Muscle layer of colon (tissue), 2 donors: ENCODE measurements around the gene UBXN1.
"Not testable (repeated sequence)": the region's sequence is repeated elsewhere in the genome, so short reads cannot be mapped to it uniquely, and the experiment has no call there.

Experiments used
- H3K27ac ChIP-seq: one replicate; pipeline ENCODE4 v1.7.0; 2013; ENCODE audit warnings: low read depth, mild to moderate bottlenecking, low read length, moderate library complexity
- H3K27me3 ChIP-seq, 2 donors: one replicate each; pipeline ENCODE4 v1.7.0; 2013; ENCODE audit warnings: low read length in 2 of 2, mild to moderate bottlenecking in 2 of 2; ENCODE audit not compliant: insufficient read depth in 2 of 2, control insufficient read depth in 1 of 2
- H3K36me3 ChIP-seq: one replicate; pipeline ENCODE4 v1.7.0; 2013; ENCODE audit warnings: mild to moderate bottlenecking, low read length; ENCODE audit not compliant: insufficient read depth
- H3K4me1 ChIP-seq: one replicate; pipeline ENCODE4 v1.7.0; 2013; ENCODE audit warnings: mild to moderate bottlenecking, low read length; ENCODE audit not compliant: insufficient read depth
- H3K4me3 ChIP-seq, 2 donors: one replicate each; pipeline ENCODE4 v1.7.0; 2013; ENCODE audit warnings: low read length in 2 of 2, low read depth in 1 of 2, mild to moderate bottlenecking in 1 of 2, moderate library complexity in 1 of 2
- H3K9ac ChIP-seq: one replicate; pipeline ENCODE4 v1.7.0; 2013; ENCODE audit warnings: low read length
- H3K9me3 ChIP-seq: one replicate; pipeline ENCODE4 v1.7.0; 2013; ENCODE audit warnings: mild to moderate bottlenecking, low read length
- donor health status: abdominal sarcoma.
- donor health status: Adenocarcinoma of cecum.

UBXN1 gene

DNA sequence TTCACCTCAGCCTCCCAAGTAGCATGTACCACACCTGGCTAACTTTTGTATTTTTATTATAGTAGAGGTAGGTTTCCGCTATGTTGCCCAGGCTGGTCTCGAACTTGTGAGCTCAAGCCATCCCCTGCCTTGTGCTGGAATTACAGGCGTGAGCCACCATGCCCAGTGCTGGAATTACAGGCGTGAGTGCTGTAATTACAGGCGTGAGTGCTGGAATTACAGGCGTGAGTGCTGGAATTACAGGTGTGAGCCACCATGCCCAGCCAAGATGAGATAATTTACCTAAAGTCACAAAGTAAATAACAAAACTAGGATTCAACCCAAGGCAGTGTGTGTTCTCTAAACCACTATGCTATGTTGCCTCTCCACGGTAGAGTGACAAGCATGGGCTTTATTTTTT lies 3.6 kb upstream of the UBXN1 start:
- H3K9ac ChIP-seq: no peak overlapping the region
- H3K4me1 ChIP-seq: peaks cover 9% of the 10 kb centered on the region
- no peak overlapping the region for H3K4me3 ChIP-seq
- H3K9me3 ChIP-seq: no peaks in the 10 kb centered on the region
- H3K27ac ChIP-seq: no peak overlapping the region
- H3K36me3 ChIP-seq: peaks cover 4% of the 10 kb centered on the region
- H3K27me3 ChIP-seq: peaks cover 0 to under 1% of the 10 kb centered on the region in 2 donors

DNA sequence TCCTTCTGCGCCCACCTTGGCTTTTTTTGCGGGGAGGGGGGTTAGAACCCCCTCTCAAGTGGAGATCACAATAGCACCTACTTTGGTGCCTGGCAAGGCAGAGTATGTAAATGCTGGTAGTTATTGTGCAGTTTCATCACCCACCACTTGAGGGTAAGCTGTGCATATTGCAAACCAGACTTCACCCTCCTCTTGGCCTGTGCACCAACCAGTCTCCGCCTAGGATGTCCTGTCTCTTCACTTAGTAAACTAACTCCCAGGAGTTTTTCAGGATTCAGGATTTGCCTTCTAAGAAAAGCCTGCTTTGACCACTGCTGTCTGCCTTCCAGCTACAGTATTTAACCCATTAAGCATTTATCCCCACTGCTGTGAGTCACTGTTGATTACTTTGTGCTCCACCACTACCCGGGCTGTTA lies 2.0 kb upstream of the UBXN1 start:
- Histone ChIP-seq H3K27ac (no peak overlapping the region), H3K4me3 (no peak overlapping the region), H3K9ac (no peak overlapping the region)

GRCh38 chr11:62678433-62678769 lies 472 bp downstream of the UBXN1 start:
- peaks cover 12% of the 10 kb centered on the region for H3K4me1 ChIP-seq
- H3K9ac ChIP-seq: peak overlapping the region; percentile 84
- peaks cover 17% of the 10 kb centered on the region for H3K36me3 ChIP-seq
- peak overlapping the region; percentile 67 to 88 for H3K4me3 ChIP-seq
- H3K9me3 ChIP-seq: no peaks in the 10 kb centered on the region
- peak overlapping the region; percentile 89 for H3K27ac ChIP-seq
- no peaks in the 10 kb centered on the region for H3K27me3 ChIP-seq

More for the DNA sequence above, 2.0 kb upstream of the UBXN1 start:
- H3K4me1 ChIP-seq: peaks cover 10% of the 10 kb centered on the region
- no peaks in the 10 kb centered on the region for H3K27me3 ChIP-seq
- H3K36me3 ChIP-seq: peaks cover 17% of the 10 kb centered on the region
- no peaks in the 10 kb centered on the region for H3K9me3 ChIP-seq

DNA sequence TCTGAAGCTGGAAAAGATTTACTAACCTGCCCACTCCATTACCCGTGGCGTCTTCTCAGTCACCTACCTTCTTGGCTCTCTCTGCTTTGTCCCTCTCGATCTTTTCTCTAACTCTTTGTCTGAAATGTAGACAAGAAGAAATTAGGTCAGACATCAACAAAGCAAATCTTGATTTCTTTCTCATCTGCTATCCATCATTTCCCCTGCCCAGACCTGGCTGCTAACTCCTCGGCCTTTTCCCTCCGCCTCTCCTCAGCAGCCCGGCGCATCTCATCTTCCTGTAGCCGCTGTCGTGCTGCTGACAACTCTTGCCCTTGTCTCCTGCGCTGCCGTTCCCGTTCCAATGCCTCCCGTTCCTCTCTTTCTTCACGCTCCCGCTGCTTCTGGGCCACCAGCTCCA lies 1.2 kb downstream of the UBXN1 start:
- no peaks in the 10 kb centered on the region for H3K27me3 ChIP-seq
- peak overlapping the region; percentile 84 for H3K9ac ChIP-seq
- peak overlapping the region in 1 of 2 donors; percentile 88 for H3K4me3 ChIP-seq
- H3K9me3 ChIP-seq: no peaks in the 10 kb centered on the region
- H3K27ac ChIP-seq: no peak overlapping the region
- peaks cover 19% of the 10 kb centered on the region for H3K4me1 ChIP-seq
- peaks cover 17% of the 10 kb centered on the region for H3K36me3 ChIP-seq

DNA sequence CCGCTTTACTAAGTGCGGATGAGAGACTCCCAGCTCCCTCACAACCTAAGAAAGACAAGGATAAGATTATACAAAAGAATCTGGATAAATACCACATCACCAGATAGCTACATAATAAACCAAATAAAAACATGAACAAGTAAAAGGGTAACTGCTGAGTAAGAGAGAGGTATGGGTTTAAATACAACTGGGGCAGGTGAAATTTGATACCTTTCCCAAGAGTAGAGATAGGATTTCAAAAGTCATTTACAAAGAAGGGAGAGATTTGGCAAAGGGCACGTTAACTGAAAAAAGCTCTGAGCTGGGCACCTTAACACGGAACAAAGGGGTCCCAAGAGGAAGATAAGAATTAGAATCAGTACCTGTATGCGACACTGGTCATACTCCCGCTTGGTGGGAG lies 1.7 kb downstream of the UBXN1 start:
- no peak overlapping the region for H3K9ac ChIP-seq
- H3K27ac ChIP-seq: no peak overlapping the region
- H3K36me3 ChIP-seq: peaks cover 17% of the 10 kb centered on the region

GRCh38 chr11:62676698-62677097 lies 2.2 kb downstream of the UBXN1 start:
- peaks cover 22% of the 10 kb centered on the region for H3K4me1 ChIP-seq

More for the DNA sequence above, 1.7 kb downstream of the UBXN1 start:
- Histone ChIP-seq H3K9me3 (no peaks in the 10 kb centered on the region), H3K27me3 (no peaks in the 10 kb centered on the region), H3K4me3 (no peak overlapping the region), H3K4me1 (peaks cover 22% of the 10 kb centered on the region)

DNA sequence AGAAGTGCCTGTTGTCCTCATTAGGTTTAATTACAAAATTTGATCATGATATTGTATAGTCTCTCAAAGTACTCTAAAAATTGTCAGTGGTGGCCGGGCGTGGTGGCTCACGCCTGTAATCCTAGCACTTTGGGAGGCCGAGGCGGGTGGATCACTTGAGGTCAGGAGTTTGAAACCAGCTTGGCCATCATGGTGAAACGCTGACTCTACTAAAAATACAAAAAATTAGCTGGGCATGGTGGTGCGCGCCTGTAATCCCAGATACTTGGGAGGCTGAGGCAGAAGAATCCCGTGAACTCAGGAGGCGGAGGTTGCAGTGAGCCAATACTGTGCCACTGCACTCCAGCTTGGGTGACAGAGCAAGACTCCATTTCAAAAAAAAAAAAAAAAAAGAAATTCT lies 3.5 kb downstream of the UBXN1 start:
- H3K27ac ChIP-seq, H3K9ac ChIP-seq, H3K4me3 ChIP-seq, H3K9me3 ChIP-seq, H3K27me3 ChIP-seq: not testable (repeated sequence)
- Histone ChIP-seq H3K4me1 (peaks cover 22% of the 10 kb centered on the region), H3K36me3 (peaks cover 17% of the 10 kb centered on the region)

More at GRCh38 chr11:62676698-62677097, 2.2 kb downstream of the UBXN1 start:
- H3K27ac ChIP-seq: no peak overlapping the region
- H3K36me3 ChIP-seq: peaks cover 17% of the 10 kb centered on the region
- H3K27me3 ChIP-seq: no peaks in the 10 kb centered on the region
- no peak overlapping the region for H3K9ac ChIP-seq
- H3K9me3 ChIP-seq: no peaks in the 10 kb centered on the region
- H3K4me3 ChIP-seq: no peak overlapping the region

GRCh38 chr11:62673196-62673525 lies 5.7 kb downstream of the UBXN1 start:
- Histone ChIP-seq H3K4me1 (peaks cover 19% of the 10 kb centered on the region), H3K9ac (no peak overlapping the region), H3K36me3 (peaks cover 17% of the 10 kb centered on the region), H3K27me3 (no peaks in the 10 kb centered on the region), H3K4me3 (no peak overlapping the region), H3K27ac (no peak overlapping the region), H3K9me3 (no peaks in the 10 kb centered on the region)

GRCh38 chr11:62671608-62672389 lies 7.1 kb downstream of the UBXN1 start, which contains the start of the genes LBHD1 and UQCC3:
Gene LBHD1 (minus strand): TSS chr11:62672267. CDS start chr11:62670031, 2,236 bp downstream.
Gene UQCC3 (plus strand): TSS chr11:62671673. CDS start chr11:62671746, 73 bp downstream.
- Histone ChIP-seq H3K27me3 (no peaks in the 10 kb centered on the region), H3K27ac (peak within 1 kb of the TSS; percentile 94), H3K36me3 (peaks cover 15% of the 10 kb centered on the region), H3K4me1 (peaks cover 24% of the 10 kb centered on the region), H3K4me3 (peak within 1 kb of the TSS; percentile 43 to 64), H3K9ac (peak within 1 kb of the TSS; percentile 62), H3K9me3 (no peaks in the 10 kb centered on the region)

DNA sequence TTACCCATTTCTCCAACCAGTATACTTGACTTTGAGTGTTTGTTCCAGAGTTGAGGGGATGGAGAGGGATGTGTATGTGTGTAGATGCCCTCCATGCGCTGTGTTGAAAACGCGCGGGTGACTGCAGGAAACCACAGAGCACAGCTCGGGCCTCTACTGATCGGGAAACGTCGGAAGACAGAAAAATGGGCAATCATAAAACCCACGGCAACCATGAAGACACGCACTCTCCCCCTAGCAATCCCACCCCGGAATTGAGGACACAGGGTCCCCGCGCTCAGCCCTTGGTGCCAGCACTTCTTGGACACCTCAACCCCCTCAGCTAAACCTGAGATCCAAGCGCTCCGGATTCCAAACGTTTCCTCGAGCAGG lies 7.7 kb downstream of the UBXN1 start:
- no peaks in the 10 kb centered on the region for H3K9me3 ChIP-seq
- H3K27me3 ChIP-seq: no peaks in the 10 kb centered on the region
- peak overlapping the region; percentile 94 for H3K27ac ChIP-seq
- H3K36me3 ChIP-seq: peaks cover 10% of the 10 kb centered on the region
- H3K4me3 ChIP-seq: peak overlapping the region; percentile 43 to 64
- H3K9ac ChIP-seq: peak overlapping the region; percentile 62
- H3K4me1 ChIP-seq: peaks cover 30% of the 10 kb centered on the region

GRCh38 chr11:62669420-62670161 lies 9.3 kb downstream of the UBXN1 start:
- Histone ChIP-seq H3K4me1 (peaks cover 34% of the 10 kb centered on the region), H3K27me3 (no peaks in the 10 kb centered on the region), H3K27ac (no peak overlapping the region), H3K4me3 (no peak overlapping the region), H3K9ac (no peak overlapping the region), H3K9me3 (no peaks in the 10 kb centered on the region), H3K36me3 (peaks cover 8% of the 10 kb centered on the region)
